OCI-LY1 (cell line): ENCODE results near the gene ZNF771.

Experiments used
- H2AFZ ChIP-seq: fragments of 200-600 bp; sonication (generic), shearing (Covaris generic); 2 replicates; pipeline ENCODE4 v1.6.0; 2014; ENCODE audit warnings: antibody characterized with exemption, mild to moderate bottlenecking, low read length
- H3F3A ChIP-seq: fragments of 200-600 bp; sonication (generic), shearing (Covaris generic); 2 replicates; pipeline ENCODE4 v1.6.0; 2014; ENCODE audit warnings: mild to moderate bottlenecking, antibody characterized with exemption, low read length, moderate library complexity; ENCODE audit not compliant: insufficient read depth
- H3K27ac ChIP-seq: fragments of 200-600 bp; sonication (generic); 2 replicates; pipeline ENCODE4 v1.5.1; 2014; ENCODE audit warnings: low read length, mixed run types, mild to moderate bottlenecking, low read depth; ENCODE audit not compliant: poor library complexity, severe bottlenecking
- H3K27me3 ChIP-seq: fragments of 200-600 bp; sonication (generic); 2 replicates; pipeline ENCODE4 v1.6.0; 2014; ENCODE audit warnings: antibody characterized with exemption, mild to moderate bottlenecking, low read length, moderate library complexity; ENCODE audit not compliant: insufficient read depth
- H3K36me3 ChIP-seq: fragments of 200-600 bp; sonication (generic); 2 replicates; pipeline ENCODE4 v1.6.1; 2014; ENCODE audit warnings: mild to moderate bottlenecking, antibody characterized with exemption, low read length, moderate library complexity, mixed read lengths; ENCODE audit not compliant: insufficient read depth
- H3K4me1 ChIP-seq: fragments of 200-600 bp; sonication (generic); 2 replicates; pipeline ENCODE4 v1.5.1; 2014; ENCODE audit warnings: mild to moderate bottlenecking, low read length, moderate library complexity; ENCODE audit not compliant: insufficient read depth, severe bottlenecking
- H3K4me2 ChIP-seq: fragments of 200-600 bp; sonication (generic), shearing (Covaris generic); 2 replicates; pipeline ENCODE4 v1.6.1; 2014; ENCODE audit warnings: low read length
- H3K4me3 ChIP-seq: fragments of 200-600 bp; sonication (generic); 2 replicates; pipeline ENCODE4 v1.5.1; 2014; ENCODE audit warnings: low read length, low read depth, mild to moderate bottlenecking, mixed read lengths; ENCODE audit not compliant: poor library complexity, severe bottlenecking
- H3K79me2 ChIP-seq: fragments of 200-600 bp; shearing (Covaris generic); 2 replicates; pipeline ENCODE4 v1.6.1; 2016; ENCODE audit warnings: mixed run types, low read length, mixed read lengths; ENCODE audit not compliant: insufficient read depth
- H3K9ac ChIP-seq: fragments of 200-600 bp; sonication (generic), shearing (Covaris generic); 2 replicates; pipeline ENCODE4 v1.6.1; 2014; ENCODE audit warnings: mild to moderate bottlenecking, low read length, mixed read lengths
- H3K9me2 ChIP-seq: fragments of 200-600 bp; sonication (generic), shearing (Covaris generic); 2 replicates; pipeline ENCODE4 v1.6.1; 2014; ENCODE audit warnings: low read depth, mild to moderate bottlenecking, low read length, mixed read lengths
- H3K9me3 ChIP-seq: fragments of 200-600 bp; shearing (Covaris generic); 2 replicates; pipeline ENCODE4 v1.6.1; 2014; ENCODE audit warnings: low read length, mixed read lengths
- H4K20me1 ChIP-seq: fragments of 200-600 bp; sonication (generic), shearing (Covaris generic); 2 replicates; pipeline ENCODE4 v1.6.0; 2016; ENCODE audit warnings: mild to moderate bottlenecking, low read length; ENCODE audit not compliant: insufficient read depth
- EZH2 ChIP-seq: fragments of 200-600 bp; sonication (generic), shearing (Covaris generic); IDR thresholded peaks from 2 replicates; pipeline ENCODE4 v1.8.0; 2017; ENCODE audit warnings: borderline replicate concordance, mixed run types, mild to moderate bottlenecking, antibody characterized with exemption, low read length, moderate library complexity, mixed read lengths
- TF ChIP-seq, protein P1 (sequence below): fragments of 200-600 bp; sonication (generic), shearing (Covaris generic); IDR thresholded peaks from 2 replicates; pipeline ENCODE4 v1.5.1; 2017; ENCODE audit warnings: mild to moderate bottlenecking, antibody characterized with exemption, low read length, moderate library complexity, mixed read lengths

Gene ZNF771

DNA sequence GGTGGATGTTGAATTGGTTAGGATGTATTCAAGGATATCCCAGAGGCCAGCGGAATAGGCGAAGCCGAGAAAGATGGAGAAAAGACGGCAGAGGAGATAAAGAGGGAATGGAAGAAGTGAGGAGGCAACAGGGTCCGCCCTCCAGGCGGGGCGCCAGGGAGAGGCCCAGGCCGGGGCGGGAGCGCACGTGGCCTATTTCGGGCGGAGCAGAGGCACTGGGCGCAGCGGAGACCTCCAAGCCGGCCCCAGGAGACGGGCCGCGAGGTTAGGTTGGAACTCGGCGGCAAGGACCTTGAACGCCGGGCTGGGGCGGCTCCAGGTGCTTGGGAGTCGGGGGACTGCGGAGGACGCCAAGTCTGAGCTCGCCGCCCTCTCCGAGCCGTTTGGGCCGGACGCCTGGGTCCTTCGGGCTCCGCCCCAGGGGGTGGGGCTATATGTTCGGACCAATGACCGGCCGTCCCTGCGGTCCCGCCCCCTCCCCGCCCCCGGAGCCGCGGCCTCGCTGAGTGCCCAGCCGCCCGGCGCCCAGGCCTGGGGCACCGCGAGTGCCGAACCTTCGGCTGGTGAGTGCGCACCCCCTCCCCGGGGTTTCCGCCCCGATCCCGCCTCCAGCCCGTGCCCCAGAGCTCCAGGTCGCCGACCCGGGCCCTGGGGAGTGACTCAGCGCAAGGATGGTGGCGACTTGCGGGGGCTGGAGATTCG, at the start of gene ZNF771:
ZNF771 (plus strand) TSS at position 505 of the 702 bp plus-strand sequence. CDS start 448 bp downstream, outside the sequence.
- H3K9me2 ChIP-seq = no peaks in the 10 kb centered on the region
- H4K20me1 ChIP-seq = no peaks in the 10 kb centered on the region
- H3K27me3 ChIP-seq = no peaks in the 10 kb centered on the region
- H3K4me2 ChIP-seq = peak within 1 kb of the TSS; percentile 66
- H3F3A ChIP-seq = no peaks in the 10 kb centered on the region
- H3K9me3 ChIP-seq = no peaks in the 10 kb centered on the region
- no peaks in the 10 kb centered on the region for H3K79me2 ChIP-seq
- peak within 1 kb of the TSS; percentile 83 for H3K27ac ChIP-seq
- TF ChIP-seq, protein P1, sequence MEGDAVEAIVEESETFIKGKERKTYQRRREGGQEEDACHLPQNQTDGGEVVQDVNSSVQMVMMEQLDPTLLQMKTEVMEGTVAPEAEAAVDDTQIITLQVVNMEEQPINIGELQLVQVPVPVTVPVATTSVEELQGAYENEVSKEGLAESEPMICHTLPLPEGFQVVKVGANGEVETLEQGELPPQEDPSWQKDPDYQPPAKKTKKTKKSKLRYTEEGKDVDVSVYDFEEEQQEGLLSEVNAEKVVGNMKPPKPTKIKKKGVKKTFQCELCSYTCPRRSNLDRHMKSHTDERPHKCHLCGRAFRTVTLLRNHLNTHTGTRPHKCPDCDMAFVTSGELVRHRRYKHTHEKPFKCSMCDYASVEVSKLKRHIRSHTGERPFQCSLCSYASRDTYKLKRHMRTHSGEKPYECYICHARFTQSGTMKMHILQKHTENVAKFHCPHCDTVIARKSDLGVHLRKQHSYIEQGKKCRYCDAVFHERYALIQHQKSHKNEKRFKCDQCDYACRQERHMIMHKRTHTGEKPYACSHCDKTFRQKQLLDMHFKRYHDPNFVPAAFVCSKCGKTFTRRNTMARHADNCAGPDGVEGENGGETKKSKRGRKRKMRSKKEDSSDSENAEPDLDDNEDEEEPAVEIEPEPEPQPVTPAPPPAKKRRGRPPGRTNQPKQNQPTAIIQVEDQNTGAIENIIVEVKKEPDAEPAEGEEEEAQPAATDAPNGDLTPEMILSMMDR = no peak
- TF ChIP-seq EZH2 = no peak
- H3K4me3 ChIP-seq = peak within 1 kb of the TSS; percentile 91
- H3K36me3 ChIP-seq = peaks cover 19% of the 10 kb centered on the region
- no peak within 1 kb of the TSS for H2AFZ ChIP-seq
- peak within 1 kb of the TSS; percentile 81 for H3K9ac ChIP-seq
- H3K4me1 ChIP-seq = peaks cover 26% of the 10 kb centered on the region

DNA sequence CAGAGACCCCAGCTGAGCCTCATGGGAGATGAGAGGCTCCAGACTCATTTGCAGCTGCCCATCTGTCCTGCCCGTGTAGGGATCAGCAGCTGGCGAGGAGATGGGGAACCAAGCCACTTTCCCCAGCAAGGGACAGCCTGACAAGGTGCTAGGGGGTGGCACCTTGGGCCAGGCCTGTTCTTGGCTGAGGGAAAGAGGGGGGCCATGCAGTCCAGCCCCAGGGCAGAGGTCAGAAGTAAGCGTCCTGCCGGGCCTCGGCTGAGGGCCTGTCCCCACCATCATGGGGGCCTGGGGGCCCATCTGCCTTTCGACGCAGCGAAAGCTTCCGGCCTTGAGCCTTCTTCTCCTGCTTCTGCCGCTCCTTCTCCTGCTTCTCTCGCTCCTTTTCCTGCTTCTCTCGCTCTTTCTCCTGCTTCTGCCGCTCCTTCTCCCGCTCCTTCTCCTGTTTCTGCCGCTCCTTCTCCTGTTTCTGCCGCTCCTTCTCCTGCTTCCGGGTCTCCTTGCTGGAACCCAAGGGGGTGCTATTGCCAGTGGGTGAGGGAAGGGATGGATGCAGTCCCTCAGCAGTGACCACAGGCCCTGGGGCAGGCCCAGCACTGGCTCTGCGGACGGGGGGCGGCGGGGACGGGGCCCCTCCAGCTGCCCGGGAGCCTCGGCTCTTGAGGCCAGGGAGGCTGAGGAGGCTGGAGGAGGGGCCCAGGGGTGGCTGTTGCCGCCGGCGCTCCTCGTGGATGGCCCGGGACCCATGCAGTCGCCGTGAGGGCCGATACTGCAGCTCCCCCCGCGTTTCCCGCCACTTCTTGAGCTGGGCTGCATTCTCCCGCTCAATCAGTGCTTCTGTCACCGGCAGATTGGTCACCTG, 49.5 kb upstream of the ZNF771 start:
- Histone ChIP-seq H3K9me3 (no peaks in the 10 kb centered on the region), H3F3A (no peaks in the 10 kb centered on the region), H3K4me3 (no peak overlapping the region), H3K9ac (no peak overlapping the region), H3K27ac (peak overlapping the region; percentile 71), H3K27me3 (no peaks in the 10 kb centered on the region), H4K20me1 (no peaks in the 10 kb centered on the region), H3K36me3 (peaks cover 68% of the 10 kb centered on the region), H3K79me2 (peaks cover 10% of the 10 kb centered on the region; the same call in 1 of the 2 replicates), H3K9me2 (no peaks in the 10 kb centered on the region), H3K4me1 (peaks cover 34% of the 10 kb centered on the region), H2AFZ (no peak overlapping the region), H3K4me2 (no peak overlapping the region)
- no peak for TF ChIP-seq EZH2
- TF ChIP-seq, protein P1 = no peak

DNA sequence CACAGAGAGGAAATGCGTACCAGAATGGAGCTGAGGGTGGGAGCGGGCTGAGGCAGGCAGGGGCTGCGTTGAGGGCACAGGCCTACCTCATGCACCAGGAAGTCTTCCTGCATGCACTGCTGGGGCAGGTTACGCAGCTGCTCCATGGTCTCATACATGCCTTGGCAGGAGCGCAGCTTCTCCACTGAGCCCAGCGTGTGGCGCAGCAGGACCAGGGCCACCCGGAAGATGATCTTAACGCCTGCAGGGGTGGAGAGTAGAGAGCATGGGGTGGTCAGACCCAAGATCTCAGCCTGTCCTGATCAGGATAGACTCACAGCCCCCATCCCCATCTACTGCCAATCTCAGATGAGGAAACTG, 48.8 kb upstream of the ZNF771 start:
- Histone ChIP-seq H3K9ac (no peak overlapping the region), H3K4me1 (peaks cover 27% of the 10 kb centered on the region), H4K20me1 (no peaks in the 10 kb centered on the region), H3K4me3 (no peak overlapping the region), H3F3A (no peaks in the 10 kb centered on the region), H3K4me2 (no peak overlapping the region), H2AFZ (no peak overlapping the region), H3K27ac (no peak overlapping the region), H3K9me2 (no peaks in the 10 kb centered on the region), H3K79me2 (peaks cover 10% of the 10 kb centered on the region; the same call in 1 of the 2 replicates), H3K9me3 (no peaks in the 10 kb centered on the region), H3K36me3 (peaks cover 67% of the 10 kb centered on the region), H3K27me3 (no peaks in the 10 kb centered on the region)
- TF ChIP-seq, protein P1 = no peak
- no peak for TF ChIP-seq EZH2
